Natural killer cell (primary cell): ENCODE results near the gene ZNF814. TPM values are rescaled to one million over a fixed set of nuclear protein-coding genes. Genes with fewer than 3 reads are reported as not detected.
"Not testable (repeated sequence)": the region's sequence is repeated elsewhere in the genome, so short reads cannot be mapped to it uniquely, and the experiment has no call there.

Source experiments
- ATAC-seq, 3 donors: fragments of 150-1000 bp in 2 of 3; fragments of 200-7000 bp in 1 of 3; cut with Tn5 transposase; 1 replicate in 1 of 3; 2 replicates in 2 of 3; pipeline ENCODE4 v1.10.0; 2021; ENCODE audit warnings: mild to moderate bottlenecking in 2 of 3, moderate library complexity in 2 of 3
- DNase-seq, 2 donors: peaks; one replicate each; pipeline versions ENCODE4 v3.0.0 to v3.0.0-alpha.2; 2013 to 2021; ENCODE audit warnings: mixed read lengths in 1 of 2
- H3K27ac ChIP-seq: one replicate; pipeline ENCODE4 v1.5.1; 2013; ENCODE audit warnings: mild to moderate bottlenecking, low read length
- H3K27me3 ChIP-seq: one replicate; pipeline ENCODE4 v1.6.1; 2013; ENCODE audit warnings: low read length; ENCODE audit not compliant: control insufficient read depth, insufficient read depth
- H3K36me3 ChIP-seq: one replicate; pipeline ENCODE4 v1.6.1; 2013; ENCODE audit warnings: low read length; ENCODE audit not compliant: control insufficient read depth, insufficient read depth
- H3K4me1 ChIP-seq: one replicate; pipeline ENCODE4 v1.6.1; 2013; ENCODE audit warnings: low read length; ENCODE audit not compliant: control insufficient read depth, insufficient read depth
- H3K4me3 ChIP-seq: one replicate; pipeline ENCODE4 v1.5.1; 2013; ENCODE audit warnings: low read length
- H3K9me3 ChIP-seq: one replicate; pipeline ENCODE4 v1.6.1; 2013; ENCODE audit warnings: low read length; ENCODE audit not compliant: control insufficient read depth, insufficient read depth
- H3K27ac Mint-ChIP-seq, 2 donors: one replicate each; pipeline ENCODE4 v1.8.0; 2022; ENCODE audit warnings: mild to moderate bottlenecking in 2 of 2, mixed read lengths in 2 of 2, moderate library complexity in 1 of 2
- H3K27me3 Mint-ChIP-seq, 2 donors: one replicate each; pipeline ENCODE4 v1.8.0; 2022; ENCODE audit warnings: low read depth in 2 of 2, mixed read lengths in 2 of 2
- H3K36me3 Mint-ChIP-seq: one replicate; pipeline ENCODE4 v1.8.0; 2022; ENCODE audit warnings: mixed read lengths
- H3K4me1 Mint-ChIP-seq, 2 donors: one replicate each; pipeline ENCODE4 v1.8.0; 2022; ENCODE audit warnings: mixed read lengths in 2 of 2
- H3K4me3 Mint-ChIP-seq: one replicate; pipeline ENCODE4 v1.8.0; 2022; ENCODE audit warnings: mild to moderate bottlenecking, moderate library complexity, mixed read lengths
- H3K9me3 Mint-ChIP-seq, 2 donors: one replicate each; pipeline ENCODE4 v1.8.0; 2022; ENCODE audit warnings: mixed read lengths in 2 of 2
- WGBS: methylation state at CpG from one replicate; pipeline ENCODE4 v1.1.7; 2013; ENCODE audit warnings: missing lambda C conversion rate; ENCODE audit not compliant: insufficient coverage; 5-methylcytosine and 5-hydroxymethylcytosine counted together
- intact Hi-C: fragments of 100-400 bp; cut with micrococcal nuclease; formaldehyde crosslinking; loops from one replicate; pipeline ENCODE4 v1.14.2; 2022
- total RNA-seq, 4 donors: library from RNA; stranded (reverse); fragments of 120-200 nt in 1 of 4; gene quantifications; one replicate each; pipeline versions ENCODE4 v1.2.3 to v1.2.4, GENCODE V29; 2013 to 2022
- TF ChIP-seq, protein P1 (sequence below): fragments of 200-600 bp; IDR thresholded peaks from one replicate; pipeline ENCODE4 v1.8.0; 2022; ENCODE audit warnings: antibody characterized with exemption

The ZNF814 gene
- total RNA-seq, 3 donors from 2014 or later (not counting 1 experiment from before 2014, with no cell fraction given) = 25.2 to 51.2 (median 38.3) TPM

DNA sequence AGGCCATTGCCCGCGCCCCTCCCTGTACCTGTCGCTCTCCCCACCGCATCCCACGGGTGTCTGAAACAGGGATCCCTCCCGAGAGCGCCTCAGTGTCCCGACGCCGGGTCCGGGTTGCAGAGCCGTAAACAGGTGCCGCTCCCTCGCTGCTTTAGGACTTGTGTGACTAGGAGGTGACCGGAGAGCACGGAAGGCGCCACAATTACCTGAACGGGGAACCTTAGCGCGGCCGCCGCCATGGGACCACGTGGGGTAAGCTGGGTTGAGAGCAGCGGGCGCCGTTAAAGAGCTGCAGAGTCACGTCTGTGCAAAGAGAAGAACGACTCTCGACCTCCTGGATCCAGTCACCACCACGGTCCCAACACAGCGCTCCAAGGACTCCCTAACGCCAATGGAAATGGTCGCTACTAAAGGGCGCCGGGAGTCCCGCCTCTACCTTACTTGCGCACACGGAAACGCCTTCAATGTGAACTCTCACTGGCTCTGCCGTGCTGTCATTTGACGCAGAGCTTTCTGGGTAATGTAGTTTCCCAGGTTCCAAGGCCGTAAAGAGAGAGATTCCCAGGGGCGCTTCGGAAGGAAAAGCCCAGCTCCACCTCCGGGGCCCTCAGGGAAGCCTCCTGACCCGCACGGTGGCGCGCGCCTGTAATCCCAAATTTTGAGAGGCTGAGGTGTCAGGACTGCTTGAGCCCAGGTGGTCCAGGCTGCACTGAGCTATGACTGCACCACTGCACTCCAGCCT lies 74.2 kb downstream of the ZNF814 start, which contains the start of gene ZNF552:
Gene ZNF552 (minus strand): TSS at position 409 of the 742 bp plus-strand sequence. CDS start 170 bp downstream, at position 239.
- H3K4me1 Mint-ChIP-seq = peaks cover 25% of the 10 kb centered on the region in 2 donors
- TF ChIP-seq, protein P1, sequence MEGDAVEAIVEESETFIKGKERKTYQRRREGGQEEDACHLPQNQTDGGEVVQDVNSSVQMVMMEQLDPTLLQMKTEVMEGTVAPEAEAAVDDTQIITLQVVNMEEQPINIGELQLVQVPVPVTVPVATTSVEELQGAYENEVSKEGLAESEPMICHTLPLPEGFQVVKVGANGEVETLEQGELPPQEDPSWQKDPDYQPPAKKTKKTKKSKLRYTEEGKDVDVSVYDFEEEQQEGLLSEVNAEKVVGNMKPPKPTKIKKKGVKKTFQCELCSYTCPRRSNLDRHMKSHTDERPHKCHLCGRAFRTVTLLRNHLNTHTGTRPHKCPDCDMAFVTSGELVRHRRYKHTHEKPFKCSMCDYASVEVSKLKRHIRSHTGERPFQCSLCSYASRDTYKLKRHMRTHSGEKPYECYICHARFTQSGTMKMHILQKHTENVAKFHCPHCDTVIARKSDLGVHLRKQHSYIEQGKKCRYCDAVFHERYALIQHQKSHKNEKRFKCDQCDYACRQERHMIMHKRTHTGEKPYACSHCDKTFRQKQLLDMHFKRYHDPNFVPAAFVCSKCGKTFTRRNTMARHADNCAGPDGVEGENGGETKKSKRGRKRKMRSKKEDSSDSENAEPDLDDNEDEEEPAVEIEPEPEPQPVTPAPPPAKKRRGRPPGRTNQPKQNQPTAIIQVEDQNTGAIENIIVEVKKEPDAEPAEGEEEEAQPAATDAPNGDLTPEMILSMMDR = no peak
- ATAC-seq = peak; percentile 82 to 93 (median 84)

GRCh38 chr19:57813919-57814504 lies 74.8 kb downstream of the ZNF814 start:
- peaks cover 19 to 20% of the 10 kb centered on the region in 2 donors for H3K4me1 Mint-ChIP-seq
- Histone ChIP-seq H3K36me3 (peaks cover 9% of the 10 kb centered on the region), H3K27ac (peak overlapping the region; percentile 70), H3K4me1 (peaks cover 23% of the 10 kb centered on the region), H3K27me3 (no peaks in the 10 kb centered on the region), H3K4me3 (peak overlapping the region; percentile 95), H3K9me3 (no peaks in the 10 kb centered on the region)
- H3K4me3 Mint-ChIP-seq = peak overlapping the region; percentile 97
- peaks cover 7% of the 10 kb centered on the region for H3K36me3 Mint-ChIP-seq
- H3K9me3 Mint-ChIP-seq = no peaks in the 10 kb centered on the region
- ATAC-seq (no peak), DNase-seq (peak in 1 of 2 donors; percentile 28)
- WGBS = 41% methylated on average over 13 of the region's 13 CpGs
- intact Hi-C loops = loop anchor here (1.0 to 5.0 kb wide), 2 partner anchors 45 to 132 kb away; partner anchors contain the start of genes ZNF551 and ZNF586
- peak overlapping the region; percentile 93 to 97 for H3K27ac Mint-ChIP-seq
- TF ChIP-seq, protein P1 = no peak
- no peaks in the 10 kb centered on the region for H3K27me3 Mint-ChIP-seq

More for the DNA sequence above, 74.2 kb downstream of the ZNF814 start, which contains the start of gene ZNF552:
- peak within 1 kb of the TSS; percentile 93 to 97 for H3K27ac Mint-ChIP-seq
- H3K4me3 Mint-ChIP-seq = peak within 1 kb of the TSS; percentile 97
- peaks cover 2% of the 10 kb centered on the region for H3K36me3 ChIP-seq
- H3K4me3 ChIP-seq = peak within 1 kb of the TSS; percentile 95
- H3K4me1 ChIP-seq = peaks cover 23% of the 10 kb centered on the region
- H3K27ac ChIP-seq = peak within 1 kb of the TSS; percentile 70
- WGBS = under 1% methylated on average over 50 of the region's 50 CpGs
- H3K9me3 Mint-ChIP-seq = no peaks in the 10 kb centered on the region
- intact Hi-C loops = loop anchor here (1.0 to 5.0 kb wide), 2 partner anchors 45 to 132 kb away; partner anchors contain the start of genes ZNF551 and ZNF586
- peak; percentile 68 to 92 for DNase-seq
- no peaks in the 10 kb centered on the region for H3K27me3 Mint-ChIP-seq
- H3K27me3 ChIP-seq = no peaks in the 10 kb centered on the region
- H3K36me3 Mint-ChIP-seq = peaks cover under 1% of the 10 kb centered on the region
- no peaks in the 10 kb centered on the region for H3K9me3 ChIP-seq

DNA sequence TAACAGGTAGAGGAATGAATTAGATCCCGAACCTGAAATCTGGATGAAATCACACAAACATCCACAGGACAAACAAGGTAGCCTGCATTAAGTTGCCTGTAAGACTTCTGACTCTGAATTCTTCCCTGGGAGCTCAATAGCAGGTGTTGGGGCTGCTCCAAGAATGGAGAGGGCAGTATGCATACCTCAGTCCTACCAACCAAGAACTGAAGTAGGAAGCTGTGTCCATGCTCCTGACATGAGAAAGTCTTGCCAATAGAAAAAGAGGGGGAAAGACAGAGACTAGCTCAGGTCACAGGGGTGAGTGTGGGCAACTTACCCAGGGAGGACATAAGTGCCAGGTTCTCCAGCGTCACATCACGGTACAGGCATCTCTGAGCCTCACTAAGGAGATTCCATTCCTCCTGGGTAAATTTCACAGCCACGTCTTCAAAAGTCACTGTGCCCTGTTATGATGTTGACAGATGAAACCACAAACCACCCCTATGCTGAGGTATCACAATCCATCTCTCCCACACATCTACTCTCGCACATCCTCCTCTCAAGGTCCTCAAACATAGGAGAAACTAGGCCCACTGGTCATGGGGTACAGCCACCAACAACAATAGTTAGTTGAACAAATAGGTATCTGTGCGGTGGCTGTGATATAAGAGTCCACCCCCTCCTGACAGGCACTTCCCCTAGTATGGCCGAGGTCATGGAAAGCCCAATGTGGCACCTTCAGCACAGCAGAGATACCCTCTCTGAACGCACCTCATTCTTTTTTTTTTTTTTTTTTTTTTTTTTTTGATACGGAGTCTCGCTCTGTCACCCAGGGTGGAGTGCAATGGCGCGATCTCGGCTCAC lies 75.6 kb downstream of the ZNF814 start:
- H3K36me3 ChIP-seq = peaks cover 13% of the 10 kb centered on the region
- H3K4me3 ChIP-seq, H3K9me3 Mint-ChIP-seq, H3K36me3 Mint-ChIP-seq, H3K27ac ChIP-seq, H3K27me3 ChIP-seq, DNase-seq, H3K9me3 ChIP-seq, H3K27me3 Mint-ChIP-seq: not testable (repeated sequence)
- H3K4me3 Mint-ChIP-seq = peak overlapping the region; percentile 75
- intact Hi-C loops = loop anchor here (5.0 kb wide), 1 partner anchor 131 kb away; the partner anchor contains the start of gene ZNF551
- H3K4me1 Mint-ChIP-seq = peaks cover 19 to 20% of the 10 kb centered on the region in 2 donors
- 81% methylated on average over 10 of the region's 13 CpGs for WGBS
- peaks cover 23% of the 10 kb centered on the region for H3K4me1 ChIP-seq
- ATAC-seq = peak in 1 of 3 donors; percentile 21
- peak overlapping the region; percentile 57 to 68 for H3K27ac Mint-ChIP-seq
